SK-N-SH (cell line): ENCODE data around the gene AKAP14. TPM values are rescaled to one million over a fixed set of nuclear protein-coding genes. Genes with fewer than 3 reads are reported as not detected.
A peak's percentile ranks its signal among the peaks of the same experiment; 100 is the strongest.

Source experiments
- CTCF ChIA-PET: fragments of 300-600, 350-600 bp; formaldehyde crosslinking; extraction: SDS; loops from one replicate; lab custom pipeline; 2021; lab: Yijun Ruan, JAX
- POLR2A ChIA-PET: fragments of 350-600 bp; sonication (Branson Sonifier 250); formaldehyde crosslinking; extraction: SDS; loops from one replicate; lab custom pipeline; 2020; ENCODE audit warnings: antibody characterized with exemption, inconsistent platforms; lab: Yijun Ruan, JAX
- DNase-seq: peaks from one replicate; pipeline ENCODE4 v3.0.0; 2012
- H2AFZ ChIP-seq: fragments of 200-600 bp; sonication (generic); 2 replicates; pipeline ENCODE4 v1.8.1; 2016; ENCODE audit warnings: antibody characterized with exemption, mild to moderate bottlenecking, low read depth
- H3F3A ChIP-seq: fragments of 200-600 bp; sonication (generic); replicated peaks from 2 replicates; pipeline ENCODE3; 2016; ENCODE audit warnings: antibody characterized with exemption, mild to moderate bottlenecking; ENCODE audit not compliant: insufficient read depth
- H3K27ac ChIP-seq, 2 experiments: fragments of 200-500 bp in 1 of 2; fragments of 200-600 bp in 1 of 2; sonication (Bioruptor generic) in 1 of 2; sonication (generic), shearing (Covaris generic) in 1 of 2; 2 replicates each; pipeline versions ENCODE4 v1.5.1 to v1.6.1; 2014 to 2016; ENCODE audit warnings: low read depth in 2 of 2, inconsistent platforms in 1 of 2, low read length in 1 of 2, mild to moderate bottlenecking in 1 of 2, mixed read lengths in 1 of 2
- H3K27me3 ChIP-seq: fragments of 200-600 bp; sonication (generic), shearing (Covaris generic); 2 replicates; pipeline ENCODE4 v1.6.1; 2016; ENCODE audit warnings: mixed run types; ENCODE audit not compliant: insufficient read depth
- H3K36me3 ChIP-seq, 2 experiments: fragments of 200-500 bp in 1 of 2; fragments of 200-600 bp in 1 of 2; sonication (Bioruptor generic) in 1 of 2; sonication (generic) in 1 of 2; replicated peaks in 1 of 2; 2 replicates each; pipeline versions ENCODE3 to v1.5.1; 2014 to 2016; ENCODE audit warnings: low read length in 1 of 2, mild to moderate bottlenecking in 1 of 2; ENCODE audit not compliant: insufficient read depth in 2 of 2, control insufficient read depth in 1 of 2
- H3K4me1 ChIP-seq, 2 experiments: fragments of 200-500 bp in 1 of 2; fragments of 200-600 bp in 1 of 2; sonication (Bioruptor generic) in 1 of 2; sonication (generic), shearing (Covaris generic) in 1 of 2; 2 replicates each; pipeline versions ENCODE4 v1.5.1 to v1.6.1; 2014 to 2016; ENCODE audit warnings: low read depth in 1 of 2, low read length in 1 of 2, mixed run types in 1 of 2; ENCODE audit not compliant: insufficient read depth in 2 of 2, control insufficient read depth in 1 of 2
- H3K4me2 ChIP-seq: fragments of 200-600 bp; sonication (generic), shearing (Covaris generic); 2 replicates; pipeline ENCODE4 v1.6.1; 2017; ENCODE audit warnings: mixed run types
- H3K4me3 ChIP-seq, 2 experiments: fragments of 200-500 bp in 1 of 2; fragments of 200-600 bp in 1 of 2; sonication (Bioruptor generic) in 1 of 2; sonication (generic), shearing (Covaris generic) in 1 of 2; 2 replicates each; pipeline versions ENCODE4 v1.5.1 to v1.8.1; 2014 to 2016; ENCODE audit warnings: low read depth in 2 of 2, inconsistent platforms in 1 of 2, low read length in 1 of 2, mild to moderate bottlenecking in 1 of 2, mixed read lengths in 1 of 2, moderate library complexity in 1 of 2
- H3K79me2 ChIP-seq: fragments of 200-600 bp; sonication (generic); 2 replicates; pipeline ENCODE4 v1.8.1; 2017; ENCODE audit warnings: mild to moderate bottlenecking; ENCODE audit not compliant: insufficient read depth
- H3K9ac ChIP-seq: fragments of 200-600 bp; sonication (generic); 2 replicates; pipeline ENCODE4 v1.6.1; 2017; ENCODE audit warnings: mixed run types
- H3K9me2 ChIP-seq: fragments of 200-600 bp; sonication (generic); 2 replicates; pipeline ENCODE4 v1.6.1; 2017; ENCODE audit warnings: mixed run types
- H3K9me3 ChIP-seq: fragments of 200-600 bp; sonication (generic); 2 replicates; pipeline ENCODE4 v1.6.1; 2017; ENCODE audit warnings: mixed run types, mild to moderate bottlenecking, moderate library complexity
- H4K20me1 ChIP-seq: fragments of 200-600 bp; sonication (generic); 2 replicates; pipeline ENCODE4 v1.6.1; 2017; ENCODE audit warnings: mild to moderate bottlenecking, mixed run types; ENCODE audit not compliant: insufficient read depth
- EZH2phosphoT487 ChIP-seq: fragments of 200-600 bp; sonication (generic); IDR thresholded peaks from 2 replicates; pipeline ENCODE4 v1.6.1; 2017; ENCODE audit warnings: low read depth, mixed run types, mild to moderate bottlenecking, antibody characterized with exemption, moderate library complexity, borderline replicate concordance
- FOSL2 ChIP-seq: IDR thresholded peaks from 2 replicates; pipeline ENCODE4 v1.4.0; 2012; ENCODE audit warnings: low read depth, mild to moderate bottlenecking, moderate library complexity, borderline replicate concordance
- IRF3 ChIP-seq: fragments of 150-350 bp; IDR thresholded peaks from 2 replicates; pipeline ENCODE4 v1.6.1; 2016; ENCODE audit warnings: mild to moderate bottlenecking, low read depth, low read length
- MAX ChIP-seq: IDR thresholded peaks from 2 replicates; pipeline ENCODE4 v1.4.0; 2012; ENCODE audit warnings: low read depth
- MEF2A ChIP-seq: IDR thresholded peaks from 2 replicates; pipeline ENCODE4 v1.4.0; 2012; ENCODE audit warnings: low read depth, borderline replicate concordance
- MXI1 ChIP-seq: IDR thresholded peaks from 2 replicates; pipeline ENCODE4 v1.6.1; 2012; ENCODE audit warnings: mild to moderate bottlenecking, low read depth, low read length, improper control_type of control experiment
- PBX3 ChIP-seq: IDR thresholded peaks from 2 replicates; pipeline ENCODE4; 2012
- POLR2AphosphoS5 ChIP-seq: IDR thresholded peaks from 2 replicates; pipeline ENCODE4 v1.6.1; 2012; ENCODE audit warnings: low read depth, low read length
- RAD21 ChIP-seq: IDR thresholded peaks from 2 replicates; pipeline ENCODE4 v1.6.1; 2012; ENCODE audit warnings: mild to moderate bottlenecking, low read length
- RCOR1 ChIP-seq: fragments of 150-350 bp; IDR thresholded peaks from 2 replicates; pipeline ENCODE4 v1.6.1; 2017; ENCODE audit warnings: antibody characterized with exemption, low read length
- REST ChIP-seq: IDR thresholded peaks from 2 replicates; pipeline ENCODE4 v1.6.1; 2012; ENCODE audit warnings: mild to moderate bottlenecking, low read depth, low read length, moderate library complexity
- SMC3 ChIP-seq: IDR thresholded peaks from 2 replicates; pipeline ENCODE4 v1.6.1; 2012; ENCODE audit warnings: low read depth, low read length, improper control_type of control experiment
- TAF1 ChIP-seq: IDR thresholded peaks from 2 replicates; pipeline ENCODE4 v1.6.1; 2012; ENCODE audit warnings: low read depth, mild to moderate bottlenecking, low read length, moderate library complexity, borderline replicate concordance
- TCF12 ChIP-seq: IDR thresholded peaks from 2 replicates; pipeline ENCODE4 v1.4.0; 2012
- TEAD4 ChIP-seq: IDR thresholded peaks from 2 replicates; pipeline ENCODE4 v1.4.0; 2012; ENCODE audit warnings: mild to moderate bottlenecking, borderline replicate concordance; ENCODE audit not compliant: insufficient read depth
- USF1 ChIP-seq: IDR thresholded peaks from 2 replicates; pipeline ENCODE4 v1.4.0; 2012; ENCODE audit warnings: low read depth, borderline replicate concordance
- whole genome bisulfite sequencing: methylation state at CpG from one replicate; pipeline ENCODE4 v1.1.6; 2017; ENCODE audit warnings: low lambda C conversion rate; 5-methylcytosine and 5-hydroxymethylcytosine counted together
- polyA plus RNA-seq, 3 experiments: library from polyadenylated mRNA; depleted of rRNA; stranded (reverse); fragments of >200 nt; gene quantifications; 2 replicates each; pipeline ENCODE4 v1.2.3, GENCODE V29; 2012

Gene AKAP14
- polyA plus RNA-seq, 1 of the 3 experiments (the other 2 are of a cell fraction), result 0.23 TPM

- ChIA-PET CTCF (no interaction called here), POLR2A (no interaction called here)
- Histone ChIP-seq H4K20me1 (no peaks in the 10 kb centered on the region), H3K4me3 (no peak overlapping the region), H3K4me1 (no peaks in the 10 kb centered on the region), H3F3A (peaks cover 5% of the 10 kb centered on the region), H3K27me3 (no peaks in the 10 kb centered on the region), H3K9me3 (no peaks in the 10 kb centered on the region), H3K9me2 (no peaks in the 10 kb centered on the region), H3K79me2 (peaks cover 4% of the 10 kb centered on the region; the same call in 1 of the 2 replicates), H2AFZ (no peak overlapping the region), H3K9ac (no peak overlapping the region), H3K27ac (no peak overlapping the region), H3K36me3 (peaks cover 50 to 53% of the 10 kb centered on the region in 2 experiments), H3K4me2 (no peak overlapping the region)
- TF ChIP-seq POLR2AphosphoS5 (no peak), TEAD4 (no peak), TAF1 (no peak), MEF2A (no peak), PBX3 (no peak)
- no peak for DNase-seq
- WGBS, result 98% methylated on average over 3 of the region's 3 CpGs
These were observed 39.7 kb downstream of the AKAP14 start for GRCh38 chrX:119935215-119935874.

GRCh38 chrX:119941336-119941735 lies 45.6 kb downstream of the AKAP14 start:
- peaks cover 25% of the 10 kb centered on the region for H3K79me2 ChIP-seq
- H3K4me1 ChIP-seq, result peaks cover 0 to 7% of the 10 kb centered on the region in 2 experiments; a peak in 1 of 4 replicates
- no peaks in the 10 kb centered on the region for H3K27me3 ChIP-seq
- no peak overlapping the region for H2AFZ ChIP-seq
- no peak overlapping the region for H3K9ac ChIP-seq
- peaks cover 9% of the 10 kb centered on the region for H3F3A ChIP-seq
- no peaks in the 10 kb centered on the region for H3K9me2 ChIP-seq
- peaks cover 13 to 16% of the 10 kb centered on the region in 2 experiments for H3K36me3 ChIP-seq
- no peak overlapping the region for H3K4me3 ChIP-seq
- no peaks in the 10 kb centered on the region for H4K20me1 ChIP-seq
- POLR2A ChIA-PET, result no interaction called here
- H3K4me2 ChIP-seq, result 0 out of 2 replicates have a peak overlapping the region, but pooled peaks have one; percentile 80
- DNase-seq, result no peak
- TF ChIP-seq USF1, result no peak
- TF ChIP-seq PBX3, result no peak
- no peak for TF ChIP-seq EZH2phosphoT487
- TF ChIP-seq RAD21, result no peak
- no peak for TF ChIP-seq TCF12
- no peak for TF ChIP-seq MAX
- no peak for TF ChIP-seq SMC3
- TF ChIP-seq RCOR1, result no peak
- no peak for TF ChIP-seq MEF2A
- no peak for TF ChIP-seq REST
- no peak for TF ChIP-seq MXI1
- TF ChIP-seq IRF3, result no peak
- no peak for TF ChIP-seq POLR2AphosphoS5
- TF ChIP-seq FOSL2, result no peak
- H3K27ac ChIP-seq, result no peak overlapping the region
- CTCF ChIA-PET, result interaction anchor here (1.4 kb wide), 1 partner anchor 10 kb away, joined by 3 read pairs; no protein-coding TSS in a partner anchor
- H3K9me3 ChIP-seq, result no peaks in the 10 kb centered on the region
